Measurements from ENCODE around the gene NMD3. TPM values are rescaled to one million over a fixed set of nuclear protein-coding genes. Genes with fewer than 3 reads are reported as not detected.
"Not testable (repeated sequence)": the region's sequence is repeated elsewhere in the genome, so short reads cannot be mapped to it uniquely, and the experiment has no call there.

NMD3 gene
- total RNA-seq, 1 donor from 2014 or later: 47.4 TPM

- intact Hi-C loops (cut with DNase I): no loop called here
- ATAC-seq (ENCODE audit: poor library complexity): no peak
Observed at GRCh38 chr3:161271646-161272045, 50.5 kb downstream of the NMD3 start.

GRCh38 chr3:161272524-161272923 lies 51.4 kb downstream of the NMD3 start:
- no peak for DNase-seq
- no peak for ATAC-seq (ENCODE audit: poor library complexity)

More at GRCh38 chr3:161271646-161272045, 50.5 kb downstream of the NMD3 start:
- no peak for DNase-seq

GRCh38 chr3:161273589-161274218 lies 52.6 kb downstream of the NMD3 start:
- DNase-seq (no peak), ATAC-seq (ENCODE audit: poor library complexity) (no peak)
- intact Hi-C loops (cut with DNase I): no loop called here

More at GRCh38 chr3:161272524-161272923, 51.4 kb downstream of the NMD3 start:
- intact Hi-C loops (cut with DNase I): no loop called here

GRCh38 chr3:161274691-161275298 lies 53.7 kb downstream of the NMD3 start:
- no peak for ATAC-seq (ENCODE audit: poor library complexity)
- no peak for DNase-seq
- intact Hi-C loops (cut with DNase I): loop anchor here (5.0 kb wide), 1 partner anchor 148 kb away; no protein-coding TSS in a partner anchor

GRCh38 chr3:161275919-161276318 lies 54.8 kb downstream of the NMD3 start:
- no peak for ATAC-seq (ENCODE audit: poor library complexity)
- no peak for DNase-seq
- intact Hi-C loops (cut with DNase I): loop anchor here (5.0 kb wide), 1 partner anchor 146 kb away; no protein-coding TSS in a partner anchor

- ATAC-seq (ENCODE audit: poor library complexity); intact Hi-C loops (cut with DNase I); DNase-seq: not testable (repeated sequence)
Observed at GRCh38 chr3:161282387-161282786, 61.3 kb downstream of the NMD3 start.

GRCh38 chr3:161284989-161285388 lies 63.9 kb downstream of the NMD3 start:
- DNase-seq: no peak
- ATAC-seq (ENCODE audit: poor library complexity): no peak
- intact Hi-C loops (cut with DNase I): no loop called here

- ATAC-seq (ENCODE audit: poor library complexity) (no peak), DNase-seq (no peak)
- intact Hi-C loops (cut with DNase I): no loop called here
Observed at GRCh38 chr3:161289174-161289573, 68.1 kb downstream of the NMD3 start.

GRCh38 chr3:161291191-161291901 lies 70.2 kb downstream of the NMD3 start:
- intact Hi-C loops (cut with DNase I): no loop called here
- DNase-seq (no peak), ATAC-seq (ENCODE audit: poor library complexity) (no peak)

GRCh38 chr3:161293381-161293780 lies 72.3 kb downstream of the NMD3 start:
- no peak for ATAC-seq (ENCODE audit: poor library complexity)
- intact Hi-C loops (cut with DNase I): no loop called here

GRCh38 chr3:161295325-161295724 lies 74.2 kb downstream of the NMD3 start:
- intact Hi-C loops (cut with DNase I): no loop called here
- DNase-seq (no peak), ATAC-seq (ENCODE audit: poor library complexity) (no peak)

More at GRCh38 chr3:161293381-161293780, 72.3 kb downstream of the NMD3 start:
- DNase-seq: no peak

- no peak for DNase-seq
- intact Hi-C loops (cut with DNase I): no loop called here
- ATAC-seq (ENCODE audit: poor library complexity): no peak
Observed at GRCh38 chr3:161296814-161297213, 75.7 kb downstream of the NMD3 start.

Other genes with a start within 250 kb of the NMD3 start
- gene B3GALNT1, start 116.0 kb upstream of the NMD3 start, total RNA-seq: 53.8 TPM
- gene SPTSSB, start 150.2 kb downstream of the NMD3 start, total RNA-seq: not detected

Data from Right ventricle myocardium superior (tissue), 1 donor.